Stimulated activated CD8-positive, alpha-beta memory T cell treated with anti-CD3 and anti-CD28 coated beads, Interleukin-4, amount 100 ng/mL, for 4 hours (primary cell): ENCODE measurements around the gene WNT6.

Experiments used
- DNase-seq, 2 donors: peaks; one replicate each; pipeline ENCODE4 v3.0.0-alpha.2; 2020; ENCODE audit warnings: low read depth in 2 of 2, low spot score in 1 of 2

Gene WNT6

DNA sequence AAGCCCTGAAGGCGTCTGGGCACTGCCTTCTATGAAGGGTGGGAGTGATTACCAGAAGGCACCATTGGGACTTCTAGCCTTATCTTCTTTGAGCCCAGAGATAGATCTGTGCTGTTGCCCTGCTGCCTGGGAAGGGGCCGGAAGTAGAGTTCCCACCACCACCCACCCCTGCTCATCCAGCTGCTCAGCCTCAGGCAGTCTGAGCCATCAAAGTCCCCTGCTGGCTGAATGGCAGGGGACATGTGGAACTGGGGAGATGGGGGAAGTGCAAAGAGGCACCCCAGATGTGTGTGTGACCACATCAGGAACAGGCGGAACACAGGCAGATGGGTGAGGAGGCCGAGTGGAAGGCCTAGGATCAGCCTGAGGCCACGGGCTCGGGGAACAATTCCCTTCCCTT, 17.7 kb downstream of the WNT6 start:
- no peak for DNase-seq

DNA sequence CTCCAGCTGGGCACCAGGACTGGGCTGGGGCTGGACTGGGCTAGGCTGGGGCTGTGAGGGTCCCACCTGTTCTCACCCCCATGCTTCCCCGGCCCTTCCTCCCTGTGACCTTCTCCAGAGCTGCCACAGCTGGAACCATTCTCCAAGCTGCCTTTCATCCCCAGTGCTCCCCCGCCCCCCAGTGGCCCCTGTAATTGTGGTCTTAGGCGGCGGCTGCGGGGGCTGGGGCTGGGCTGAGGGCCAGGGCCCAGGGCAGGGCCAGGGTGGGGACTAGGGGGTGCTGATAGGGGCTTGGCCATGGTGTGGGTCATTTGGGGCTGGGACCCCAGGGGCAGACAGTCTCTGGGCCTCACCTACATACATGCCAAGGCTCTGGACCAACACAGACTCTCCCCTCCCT, 18.3 kb downstream of the WNT6 start:
- DNase-seq, result no peak

DNA sequence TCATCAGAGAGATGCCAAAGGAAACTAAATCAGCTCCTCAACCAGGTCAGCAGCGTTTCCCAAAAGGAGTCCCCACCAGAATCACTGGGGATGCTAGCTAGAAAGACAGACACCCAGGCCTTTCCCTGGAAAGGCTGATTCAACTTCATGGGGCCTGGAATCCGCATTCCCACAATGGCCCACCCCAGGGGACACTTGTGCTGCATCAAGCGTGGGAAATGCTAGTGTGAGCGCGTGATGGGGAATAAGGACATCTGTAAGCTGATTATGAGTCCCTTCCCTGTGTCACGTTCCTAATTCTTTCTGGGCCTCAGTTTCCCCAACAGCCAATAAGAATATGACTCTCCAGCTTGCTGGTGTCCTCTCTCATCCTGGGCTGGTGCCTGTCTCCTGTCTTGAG, 18.9 kb downstream of the WNT6 start:
- DNase-seq, result no peak

DNA sequence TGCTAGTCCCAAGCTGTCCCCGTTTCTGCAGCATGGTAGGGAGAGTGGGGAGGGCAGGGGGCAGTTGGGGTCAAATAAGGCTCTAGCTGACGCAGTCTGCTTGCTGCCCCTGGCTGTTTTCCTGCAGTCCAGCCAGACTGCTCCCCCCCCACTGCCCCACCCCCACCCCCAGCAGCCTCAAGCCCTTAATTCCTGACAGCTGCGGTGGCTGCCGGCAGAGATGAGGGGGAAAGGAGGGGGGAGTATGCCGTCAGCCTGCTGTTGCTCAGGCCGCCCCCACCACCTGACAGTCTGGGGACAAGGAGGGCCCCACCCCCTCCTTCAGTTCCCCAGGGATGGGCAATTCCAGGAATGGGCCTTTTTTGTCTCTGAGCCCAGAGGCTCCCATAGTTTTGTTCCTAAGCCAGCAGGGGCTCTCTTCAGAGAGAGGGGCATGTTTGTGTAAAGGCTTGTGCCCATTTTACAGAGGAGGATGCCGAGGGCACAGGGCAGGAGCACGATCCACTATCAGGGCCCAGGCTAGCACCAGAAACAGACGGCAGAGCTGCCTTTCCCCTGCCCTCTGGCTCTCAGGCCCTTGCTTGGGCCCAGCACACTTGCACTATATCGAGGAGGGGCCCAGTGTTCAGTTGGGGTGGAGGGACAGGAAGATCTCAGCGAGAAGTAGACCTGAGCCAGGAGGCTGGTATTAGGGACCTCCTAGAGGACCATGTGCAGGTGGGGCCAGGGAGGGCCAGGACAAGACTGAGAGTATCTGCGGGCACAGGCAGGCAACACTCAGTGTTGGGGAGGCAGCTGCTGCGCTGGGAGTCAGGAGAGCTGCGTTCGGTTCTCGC, 19.5 kb downstream of the WNT6 start:
- DNase-seq, result no peak

DNA sequence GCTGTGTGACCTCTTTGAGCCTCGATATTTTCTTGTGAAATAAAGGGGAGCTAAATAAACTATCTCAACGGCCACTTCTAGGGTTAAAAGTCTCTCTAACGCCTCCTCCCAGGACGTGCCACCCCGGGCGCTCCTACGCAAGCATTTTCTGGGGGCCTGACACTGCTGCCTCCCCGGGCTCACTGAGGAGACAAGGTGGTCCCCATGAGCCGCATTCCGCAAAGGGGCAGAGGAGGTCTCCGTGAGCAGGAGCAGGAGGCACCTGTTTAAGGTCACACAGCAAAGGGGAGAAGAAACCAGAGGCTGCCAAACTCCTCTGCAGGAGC, 20.1 kb downstream of the WNT6 start:
- DNase-seq, result no peak

DNA sequence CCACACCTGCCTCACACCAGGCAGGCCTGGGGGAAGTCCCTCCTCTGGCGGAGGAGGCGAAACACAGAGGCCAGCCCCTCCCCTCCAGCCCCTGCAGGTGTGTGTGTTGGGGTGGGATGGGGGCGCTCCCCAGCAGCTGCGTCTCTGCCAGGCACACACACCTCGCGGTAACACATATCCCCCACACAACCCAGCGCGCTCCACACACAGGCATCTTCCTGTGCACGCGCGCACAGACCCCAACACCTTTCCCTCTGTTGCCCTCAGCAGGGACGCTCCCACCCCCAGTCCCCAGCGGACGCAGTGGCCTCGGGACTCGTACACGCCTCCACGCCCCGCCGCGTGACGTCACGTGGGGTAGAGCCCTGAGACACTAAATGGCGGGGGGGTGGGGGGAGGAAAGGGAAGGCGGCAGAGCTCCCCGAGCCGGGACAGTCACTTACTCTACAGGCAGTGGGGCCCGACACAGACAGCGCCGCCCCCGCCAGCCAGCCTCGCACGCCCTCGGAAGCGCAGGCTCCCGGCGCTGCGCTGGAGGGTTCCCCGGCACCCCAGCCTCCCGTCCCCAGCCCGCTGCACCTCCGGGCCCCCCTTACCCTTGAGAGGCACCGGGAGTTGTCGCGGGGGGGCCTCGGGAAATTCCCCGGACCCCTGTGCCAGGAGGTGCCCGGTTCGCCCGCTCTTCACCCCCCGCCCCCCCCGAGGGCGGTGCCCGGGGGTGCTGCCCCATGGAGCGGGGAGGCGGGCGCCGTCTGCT, 20.7 kb downstream of the WNT6 start, which contains the start of gene WNT10A:
Gene WNT10A (plus strand): TSS at position 751 of the 757 bp plus-strand sequence. CDS start 144 bp downstream, outside the sequence.
- peak; percentile 68 to 79 for DNase-seq

DNA sequence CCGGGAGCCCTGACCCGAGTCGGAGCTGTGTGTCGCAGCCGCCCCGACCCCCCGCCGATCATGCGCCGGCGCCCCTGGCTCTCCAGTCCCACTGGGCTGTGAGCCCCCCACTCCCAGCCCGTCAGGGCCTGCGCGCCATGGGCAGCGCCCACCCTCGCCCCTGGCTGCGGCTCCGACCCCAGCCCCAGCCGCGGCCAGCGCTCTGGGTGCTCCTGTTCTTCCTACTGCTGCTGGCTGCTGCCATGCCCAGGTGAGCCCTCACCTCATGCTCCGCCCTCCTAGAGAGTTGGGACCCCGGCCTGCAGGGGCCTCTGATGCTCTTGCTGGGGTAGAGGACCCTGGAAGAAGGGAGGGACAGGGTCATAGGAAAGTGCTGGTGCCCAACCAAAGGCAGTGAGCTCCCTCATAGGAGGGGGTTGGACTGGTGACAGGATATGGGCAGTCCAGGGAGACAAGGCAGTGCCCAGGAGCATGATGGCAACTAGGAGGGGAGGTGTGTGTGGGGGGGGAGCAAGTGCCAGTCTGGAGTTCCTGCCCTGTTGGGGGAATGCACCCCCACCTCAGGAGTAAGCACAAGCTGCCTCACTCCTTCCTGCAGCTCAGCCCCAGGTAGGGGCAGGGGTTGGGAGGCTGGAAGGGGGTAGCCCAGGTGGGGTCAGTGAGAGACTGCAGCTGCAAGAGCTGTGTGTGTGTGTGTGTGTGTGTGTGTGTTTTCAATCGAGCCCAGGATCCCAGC, 21.4 kb downstream of the WNT6 start:
- no peak for DNase-seq

DNA sequence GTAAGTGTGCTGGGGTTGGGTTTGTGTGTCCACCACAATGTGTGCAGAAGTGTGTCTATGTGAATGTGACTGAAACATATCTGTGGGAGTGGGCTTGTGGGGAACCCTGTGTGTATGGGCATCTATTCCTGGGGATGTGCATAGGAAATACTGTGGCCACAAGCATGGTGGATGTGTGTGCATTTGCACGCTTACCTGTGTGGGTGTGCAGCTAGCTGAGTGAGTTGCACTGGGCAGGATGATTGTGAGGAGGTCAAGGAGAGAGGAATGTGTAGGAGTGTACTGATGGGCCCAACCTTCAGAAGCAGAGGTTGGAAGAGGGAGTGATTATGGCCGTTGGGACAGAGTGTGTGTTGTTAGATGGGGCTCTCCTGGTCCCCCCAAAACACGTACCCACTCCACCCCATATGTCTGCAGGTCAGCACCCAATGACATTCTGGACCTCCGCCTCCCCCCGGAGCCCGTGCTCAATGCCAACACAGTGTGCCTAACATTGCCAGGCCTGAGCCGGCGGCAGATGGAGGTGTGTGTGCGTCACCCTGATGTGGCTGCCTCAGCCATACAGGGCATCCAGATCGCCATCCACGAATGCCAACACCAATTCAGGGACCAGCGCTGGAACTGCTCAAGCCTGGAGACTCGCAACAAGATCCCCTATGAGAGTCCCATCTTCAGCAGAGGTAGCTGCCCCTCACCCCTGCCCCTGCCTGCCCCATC, 22.3 kb downstream of the WNT6 start:
- DNase-seq, result no peak

DNA sequence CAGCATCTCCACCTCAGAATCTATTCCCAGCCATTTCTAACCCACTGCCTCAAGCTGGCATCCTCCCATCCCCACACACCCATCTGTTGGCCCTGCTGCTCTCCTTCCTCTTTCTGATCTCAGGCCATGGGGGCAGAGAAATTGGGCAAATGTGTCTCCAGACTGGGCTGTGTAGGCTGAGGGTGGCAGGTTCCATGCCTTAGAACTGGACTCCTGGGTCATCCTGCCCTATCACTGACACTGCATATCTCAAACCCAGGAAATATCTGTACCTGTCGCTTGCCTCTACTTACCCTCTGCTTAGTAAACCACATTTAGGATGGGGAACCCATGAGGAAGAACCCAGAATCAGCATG, 22.8 kb downstream of the WNT6 start:
- DNase-seq, result no peak

DNA sequence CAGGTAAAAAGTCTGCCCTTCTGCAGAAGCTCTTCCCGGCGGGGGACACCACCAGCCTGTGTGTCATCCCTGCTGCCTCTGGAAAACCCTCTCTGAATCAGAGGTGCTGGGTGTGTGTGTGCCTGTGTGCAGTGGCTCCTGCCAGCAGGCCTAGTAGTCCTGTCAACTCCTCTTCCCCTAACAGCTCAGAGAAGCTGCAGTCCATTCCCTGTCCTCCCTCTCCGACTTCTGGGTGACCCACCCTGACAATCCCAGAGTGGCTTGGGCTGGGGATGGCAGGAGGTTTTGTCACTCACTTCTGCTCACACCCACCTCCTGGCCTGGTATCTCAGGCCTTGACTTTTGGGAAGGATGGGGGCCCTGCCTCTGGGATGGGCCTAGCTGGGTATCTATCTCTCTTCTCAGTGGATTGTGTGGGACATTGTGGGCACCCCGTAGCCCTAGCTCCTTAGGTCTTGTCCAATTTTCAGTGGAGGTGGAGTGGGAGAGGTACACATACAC, 23.3 kb downstream of the WNT6 start:
- DNase-seq, result no peak

DNA sequence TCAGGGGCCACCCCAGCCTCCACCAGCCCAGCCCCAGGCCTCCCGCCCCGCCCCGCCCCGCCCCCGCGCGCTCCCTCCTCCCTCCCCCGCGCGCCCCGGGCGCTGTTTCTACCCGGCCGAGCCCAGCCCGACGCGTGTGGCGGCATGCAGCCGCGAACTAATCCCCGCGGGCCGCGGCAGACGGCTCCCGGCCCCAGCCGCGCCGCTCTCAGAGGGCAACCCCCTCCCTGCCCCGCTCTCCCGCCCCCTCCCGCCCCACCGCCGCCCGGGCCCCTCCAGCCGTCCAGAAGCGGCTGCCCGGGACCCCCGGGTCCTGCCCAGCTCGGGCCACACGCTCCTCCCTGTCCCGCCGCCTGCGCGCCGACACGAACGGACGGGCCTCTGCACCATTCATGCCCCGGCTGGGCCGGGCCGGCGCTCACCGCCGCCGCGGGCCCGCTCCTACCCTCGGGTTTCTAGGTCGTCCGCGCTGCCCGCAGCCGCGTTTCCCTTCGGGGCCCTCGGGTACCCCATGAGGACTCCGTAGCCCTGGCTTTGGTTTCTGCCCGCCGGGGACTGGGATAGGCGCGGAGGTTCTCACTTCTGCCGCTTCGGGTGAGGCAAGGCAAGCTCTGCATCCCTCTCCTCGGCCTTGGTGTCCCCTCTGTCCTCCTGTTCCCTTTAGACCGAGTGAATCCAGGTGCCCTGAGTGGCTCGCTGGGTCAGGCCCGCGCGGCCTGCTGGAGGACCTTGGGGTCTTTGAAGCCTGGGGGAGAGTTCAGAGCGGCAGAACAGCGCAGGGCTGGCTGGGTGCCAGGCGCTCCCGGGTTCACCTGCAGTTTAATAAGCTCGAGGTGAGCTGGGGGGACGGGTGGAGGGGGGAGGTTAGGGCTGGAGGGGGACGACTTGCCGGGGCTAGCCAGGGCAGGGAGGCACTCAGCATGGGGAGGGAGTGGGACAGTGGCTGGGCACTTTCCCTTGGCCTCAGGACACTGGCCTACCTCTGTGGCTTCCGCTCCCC, 24.2 kb downstream of the WNT6 start:
- no peak for DNase-seq

DNA sequence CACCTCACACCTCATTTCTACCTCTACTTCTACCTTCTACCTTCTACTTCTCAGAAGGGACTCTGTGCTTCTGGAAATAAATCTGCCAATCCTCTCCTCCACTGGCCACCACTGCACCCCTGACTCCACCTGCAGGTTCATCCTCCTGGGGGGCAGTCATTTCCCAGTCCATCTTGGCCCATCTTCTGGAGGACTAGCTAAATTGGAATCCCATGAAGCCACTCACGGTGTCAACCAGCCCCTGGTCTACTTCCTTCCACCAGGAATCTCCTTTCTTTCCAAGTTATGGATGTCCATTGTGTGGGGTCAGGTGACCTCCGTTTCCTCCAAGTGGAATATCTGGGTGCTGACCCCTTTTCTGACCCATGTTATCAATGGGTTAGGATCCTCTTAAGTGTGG, 24.9 kb downstream of the WNT6 start:
- no peak for DNase-seq

DNA sequence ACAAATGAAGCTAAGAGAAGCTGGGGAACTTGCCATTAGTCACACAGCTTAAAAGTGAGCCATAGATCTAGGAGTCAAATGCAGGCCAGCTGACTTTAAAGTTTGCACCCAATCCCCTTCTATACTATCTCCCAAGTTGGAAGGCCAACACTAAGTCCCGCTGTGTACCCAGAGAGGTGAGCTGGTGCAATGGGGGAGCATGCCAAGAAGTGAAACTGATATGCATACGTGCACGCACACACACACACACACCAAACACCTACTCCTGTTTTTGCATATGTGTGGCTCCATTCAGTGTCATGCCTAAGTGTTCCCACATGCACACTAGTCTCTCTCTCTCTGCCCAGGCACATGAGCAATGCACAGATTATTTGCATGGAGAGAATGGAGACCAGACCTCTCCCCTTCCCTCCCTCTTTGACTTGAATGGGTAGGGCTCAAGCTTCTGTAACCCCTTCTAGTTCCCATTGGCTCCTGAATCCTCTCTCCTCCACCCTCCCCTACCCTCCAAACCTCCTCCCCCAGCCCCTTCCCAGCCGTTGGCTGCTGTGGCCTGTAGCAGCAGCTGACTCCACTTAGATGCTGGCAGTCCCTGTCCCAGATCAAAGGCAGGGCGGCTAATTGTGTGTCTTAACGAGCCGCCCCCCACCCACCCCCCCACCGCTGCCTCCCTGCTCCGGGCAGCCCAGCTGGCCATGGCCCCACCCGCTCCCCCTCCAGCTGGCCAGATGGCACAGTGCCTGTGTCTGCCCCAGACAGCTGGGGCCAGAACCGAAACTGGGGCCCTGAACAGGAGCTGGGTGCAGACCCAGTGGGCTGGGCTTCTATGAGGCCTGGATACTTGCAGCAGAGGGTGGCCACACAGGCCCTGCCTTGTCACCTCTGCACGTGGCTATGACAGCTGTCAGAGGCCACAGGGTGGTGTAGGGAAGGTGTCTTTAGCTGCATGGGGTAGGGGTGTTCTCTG, 26.7 kb downstream of the WNT6 start:
- DNase-seq, result no peak

DNA sequence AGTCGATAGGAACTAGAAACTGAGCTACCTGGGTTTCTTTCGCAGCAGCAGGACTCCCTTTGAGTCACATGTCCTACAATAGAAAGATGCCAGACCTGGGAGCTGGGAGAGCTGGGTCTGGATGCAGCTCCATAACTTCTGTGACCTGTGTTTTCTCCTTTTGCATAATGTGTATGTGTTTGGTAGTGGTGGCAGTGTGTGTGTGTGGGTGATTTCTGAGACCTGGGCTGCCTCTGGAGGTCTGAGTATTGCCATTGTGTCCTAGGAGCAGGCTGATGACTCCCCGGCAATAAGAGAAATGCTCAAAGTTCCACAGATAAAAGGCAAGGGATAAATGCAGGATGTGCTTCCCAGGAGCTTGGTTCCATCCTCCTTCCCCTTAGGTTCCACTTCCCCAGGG, 27.5 kb downstream of the WNT6 start:
- no peak for DNase-seq

DNA sequence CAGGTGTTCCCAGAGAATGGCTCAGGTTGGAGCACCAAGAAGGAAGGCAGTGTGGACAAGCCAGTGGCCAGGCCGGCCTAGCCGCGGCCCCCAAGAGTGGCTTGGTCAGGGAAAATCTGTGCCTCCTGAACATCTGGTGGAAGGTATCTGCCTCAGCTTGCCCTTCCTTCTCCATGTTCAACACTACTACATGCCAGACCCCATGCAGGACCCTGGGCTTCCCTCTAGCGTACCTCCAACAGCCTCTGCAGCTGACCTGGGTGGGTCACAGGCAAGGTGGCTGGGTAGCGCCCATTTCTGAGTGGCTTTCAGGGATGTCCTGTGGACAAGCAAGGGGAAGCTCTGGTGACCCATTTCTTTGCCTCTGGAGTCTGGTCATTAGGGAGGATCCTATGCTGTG, 28.7 kb downstream of the WNT6 start:
- DNase-seq, result no peak

DNA sequence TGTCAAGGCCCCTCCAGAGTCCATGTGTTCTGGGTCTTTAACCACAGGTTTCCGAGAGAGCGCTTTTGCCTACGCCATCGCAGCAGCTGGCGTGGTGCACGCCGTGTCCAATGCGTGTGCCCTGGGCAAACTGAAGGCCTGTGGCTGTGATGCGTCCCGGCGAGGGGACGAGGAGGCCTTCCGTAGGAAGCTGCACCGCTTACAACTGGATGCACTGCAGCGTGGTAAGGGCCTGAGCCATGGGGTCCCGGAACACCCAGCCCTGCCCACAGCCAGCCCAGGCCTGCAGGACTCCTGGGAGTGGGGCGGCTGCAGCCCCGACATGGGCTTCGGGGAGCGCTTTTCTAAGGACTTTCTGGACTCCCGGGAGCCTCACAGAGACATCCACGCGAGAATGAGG, 30.3 kb downstream of the WNT6 start:
- no peak for DNase-seq

DNA sequence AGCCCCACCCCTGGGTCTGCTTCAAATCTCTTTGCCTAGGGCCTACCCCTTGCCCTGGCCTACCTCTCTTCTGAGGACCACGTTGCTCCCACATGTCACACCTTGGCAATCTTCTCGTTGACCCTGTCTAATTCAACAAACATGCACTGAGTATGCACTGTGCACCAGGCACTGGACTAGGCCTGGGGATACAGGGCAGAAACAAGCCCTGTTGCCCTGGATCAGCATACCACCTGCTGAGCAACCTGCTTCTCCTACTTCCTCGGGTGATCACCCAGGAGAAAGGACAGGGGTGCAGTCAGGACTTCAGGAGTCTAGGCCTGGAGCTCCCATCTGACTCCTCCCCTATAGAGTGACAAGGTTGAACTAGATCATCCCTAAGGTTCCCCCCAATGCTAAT, 30.8 kb downstream of the WNT6 start:
- DNase-seq, result no peak

DNA sequence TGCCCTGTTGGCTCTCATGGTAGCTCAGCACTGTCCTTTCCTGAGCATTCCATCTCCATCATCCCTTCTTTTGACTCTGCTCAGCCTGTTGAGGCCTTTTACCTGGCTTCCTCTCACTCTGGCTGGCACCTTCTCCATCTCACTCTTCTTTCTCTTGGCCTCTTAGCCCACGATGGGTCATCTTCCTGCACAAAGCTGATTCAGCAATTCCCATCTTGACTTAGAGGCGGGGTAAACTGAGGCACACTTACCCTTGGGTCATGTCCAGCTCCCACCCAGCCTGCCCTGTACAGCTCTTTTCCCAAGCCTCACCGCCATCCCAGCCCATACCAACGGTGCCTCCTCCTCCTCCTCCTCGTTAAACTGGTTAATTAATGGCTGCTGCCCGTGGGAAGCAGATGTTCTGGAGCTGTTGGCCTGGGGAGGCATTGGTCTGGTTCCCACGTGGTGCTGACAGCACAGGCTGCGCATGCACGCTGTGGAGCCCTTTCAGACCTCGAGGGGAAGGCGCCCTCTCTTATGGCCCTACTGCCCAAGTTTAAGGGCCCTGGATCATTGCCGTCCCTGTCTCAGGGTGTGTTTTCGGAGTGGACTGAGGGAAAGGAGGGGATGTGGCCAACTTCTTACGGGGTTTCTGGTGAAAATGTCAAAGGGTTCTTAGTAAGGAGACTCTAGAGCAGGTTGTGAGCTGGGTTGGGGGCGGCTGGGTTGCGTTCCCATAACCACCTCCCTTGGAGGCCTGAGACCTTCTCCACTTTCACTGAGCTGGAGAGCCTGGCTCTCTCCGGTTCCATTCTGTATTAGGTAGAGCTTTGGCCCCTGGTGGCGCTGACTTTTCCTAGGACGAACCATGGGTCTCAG, 31.9 kb downstream of the WNT6 start:
- no peak for DNase-seq
